CD8-positive, alpha-beta memory T cell (primary cell): ENCODE results near the gene ITGAD. TPM values are rescaled to one million over a fixed set of nuclear protein-coding genes. Genes with fewer than 3 reads are reported as not detected.
A peak's percentile ranks its signal among the peaks of the same experiment; 100 is the strongest.

Source experiments
- CTCF ChIA-PET: fragments of 350-600 bp; sonication (Branson Sonifier 250); formaldehyde crosslinking; loops from one replicate; lab custom pipeline; 2021; ENCODE audit warnings: antibody characterized with exemption; lab: Charles Lee
- POLR2A ChIA-PET: fragments of 350-600 bp; sonication (Branson Sonifier 250); formaldehyde crosslinking; loops from one replicate; lab custom pipeline; 2021; ENCODE audit warnings: antibody characterized with exemption; lab: Charles Lee
- DNase-seq, 5 donors: peaks; one replicate each; pipeline versions ENCODE4 v3.0.0 to v3.0.0-alpha.2; 2020 to 2022; ENCODE audit warnings: mixed read lengths in 1 of 5
- H3K27ac ChIP-seq: one replicate; pipeline ENCODE4 v1.7.0; 2013; ENCODE audit warnings: low read depth, mild to moderate bottlenecking, low read length, moderate library complexity
- H3K27me3 ChIP-seq: 2 replicates; pipeline ENCODE4 v1.7.0; 2013; ENCODE audit warnings: low read length, mild to moderate bottlenecking; ENCODE audit not compliant: insufficient read depth, poor library complexity, severe bottlenecking
- H3K36me3 ChIP-seq: 2 replicates; pipeline ENCODE4 v1.7.0; 2013; ENCODE audit warnings: mild to moderate bottlenecking, low read length, moderate library complexity; ENCODE audit not compliant: insufficient read depth
- H3K4me1 ChIP-seq: 2 replicates; pipeline ENCODE4 v1.7.0; 2013; ENCODE audit warnings: mild to moderate bottlenecking, low read length, moderate library complexity; ENCODE audit not compliant: insufficient read depth
- H3K4me3 ChIP-seq: 2 replicates; pipeline ENCODE4 v1.7.0; 2013; ENCODE audit warnings: mild to moderate bottlenecking, low read length
- H3K9me3 ChIP-seq: 2 replicates; pipeline ENCODE4 v1.7.0; 2013; ENCODE audit warnings: mild to moderate bottlenecking, low read length
- H3K27ac Mint-ChIP-seq, 8 donors: one replicate each; pipeline ENCODE4 v1.8.0; 2020 to 2021; ENCODE audit warnings: mixed read lengths in 8 of 8, mild to moderate bottlenecking in 6 of 8, inconsistent platforms in 3 of 8, moderate library complexity in 3 of 8
- H3K27me3 Mint-ChIP-seq, 2 donors: one replicate each; pipeline ENCODE4 v1.8.0; 2020 to 2021; ENCODE audit warnings: mixed read lengths in 2 of 2, mild to moderate bottlenecking in 1 of 2, moderate library complexity in 1 of 2
- H3K36me3 Mint-ChIP-seq, 3 donors: one replicate each; pipeline ENCODE4 v1.8.0; 2020 to 2021; ENCODE audit warnings: mixed read lengths in 3 of 3, inconsistent platforms in 1 of 3, mild to moderate bottlenecking in 1 of 3
- H3K4me1 Mint-ChIP-seq, 3 donors: one replicate each; pipeline ENCODE4 v1.8.0; 2020 to 2021; ENCODE audit warnings: mixed read lengths in 3 of 3, inconsistent platforms in 1 of 3, mild to moderate bottlenecking in 1 of 3
- H3K4me3 Mint-ChIP-seq, 7 donors: one replicate each; pipeline ENCODE4 v1.8.0; 2020 to 2021; ENCODE audit warnings: mixed read lengths in 7 of 7, mild to moderate bottlenecking in 6 of 7, moderate library complexity in 4 of 7, inconsistent platforms in 2 of 7
- H3K9me3 Mint-ChIP-seq, 5 donors: one replicate each; pipeline ENCODE4 v1.8.0; 2020 to 2022; ENCODE audit warnings: mixed read lengths in 5 of 5, mild to moderate bottlenecking in 3 of 5, moderate library complexity in 2 of 5, inconsistent platforms in 1 of 5
- polyA plus RNA-seq: library from polyadenylated mRNA; unstranded; fragments of 300-500 nt; fragmentation: Illumina TruSeq; gene quantifications from one replicate; pipeline ENCODE4 v1.2.3, GENCODE V29; 2021
- total RNA-seq, 2 experiments: library from RNA; stranded (reverse); gene quantifications; one replicate each; pipeline ENCODE4 v1.2.3, GENCODE V29; 2021

ITGAD gene
- total and polyA plus RNA-seq, 3 experiments from 2014 or later = 0.12 TPM; not detected in 2

DNA sequence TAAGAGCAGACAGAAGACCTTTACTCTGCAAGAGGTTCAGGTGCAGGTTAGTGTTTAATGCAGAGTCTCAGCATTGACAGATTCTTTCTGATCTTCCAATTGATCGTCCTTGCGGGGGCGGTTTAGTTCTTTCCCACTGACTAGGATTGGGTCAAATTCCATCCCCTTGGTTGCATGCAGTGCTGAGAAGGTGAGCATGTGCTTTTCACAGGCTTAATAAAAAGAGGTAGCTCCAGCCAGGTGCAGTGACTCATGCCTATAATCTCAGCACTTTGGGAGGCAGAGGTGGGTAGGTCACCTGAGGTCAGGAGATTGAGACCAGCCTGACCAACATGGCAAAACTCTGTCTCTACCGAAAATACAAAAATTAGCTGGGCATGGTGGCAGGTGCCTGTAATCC is 7.5 kb upstream of the ITGAD start:
- no peak overlapping the region for H3K4me3 ChIP-seq
- no peak overlapping the region for H3K27ac Mint-ChIP-seq
- ChIA-PET POLR2A (no interaction called here), CTCF (interaction anchor here (1.1 to 1.4 kb wide), 2 partner anchors 58 to 243 kb away, joined by 3 to 4 read pairs; no protein-coding TSS in a partner anchor)
- no peak overlapping the region for H3K4me3 Mint-ChIP-seq
- H3K36me3 Mint-ChIP-seq = no peaks in the 10 kb centered on the region
- no peaks in the 10 kb centered on the region for H3K27me3 ChIP-seq
- no peaks in the 10 kb centered on the region for H3K36me3 ChIP-seq
- H3K27me3 Mint-ChIP-seq = peaks cover 0 to 15% of the 10 kb centered on the region in 2 donors
- DNase-seq = no peak
- H3K4me1 Mint-ChIP-seq = peaks cover 9 to 14% (median 13%) of the 10 kb centered on the region in 3 donors
- H3K27ac ChIP-seq = no peak overlapping the region
- no peaks in the 10 kb centered on the region for H3K9me3 ChIP-seq
- no peaks in the 10 kb centered on the region for H3K9me3 Mint-ChIP-seq
- no peaks in the 10 kb centered on the region for H3K4me1 ChIP-seq

DNA sequence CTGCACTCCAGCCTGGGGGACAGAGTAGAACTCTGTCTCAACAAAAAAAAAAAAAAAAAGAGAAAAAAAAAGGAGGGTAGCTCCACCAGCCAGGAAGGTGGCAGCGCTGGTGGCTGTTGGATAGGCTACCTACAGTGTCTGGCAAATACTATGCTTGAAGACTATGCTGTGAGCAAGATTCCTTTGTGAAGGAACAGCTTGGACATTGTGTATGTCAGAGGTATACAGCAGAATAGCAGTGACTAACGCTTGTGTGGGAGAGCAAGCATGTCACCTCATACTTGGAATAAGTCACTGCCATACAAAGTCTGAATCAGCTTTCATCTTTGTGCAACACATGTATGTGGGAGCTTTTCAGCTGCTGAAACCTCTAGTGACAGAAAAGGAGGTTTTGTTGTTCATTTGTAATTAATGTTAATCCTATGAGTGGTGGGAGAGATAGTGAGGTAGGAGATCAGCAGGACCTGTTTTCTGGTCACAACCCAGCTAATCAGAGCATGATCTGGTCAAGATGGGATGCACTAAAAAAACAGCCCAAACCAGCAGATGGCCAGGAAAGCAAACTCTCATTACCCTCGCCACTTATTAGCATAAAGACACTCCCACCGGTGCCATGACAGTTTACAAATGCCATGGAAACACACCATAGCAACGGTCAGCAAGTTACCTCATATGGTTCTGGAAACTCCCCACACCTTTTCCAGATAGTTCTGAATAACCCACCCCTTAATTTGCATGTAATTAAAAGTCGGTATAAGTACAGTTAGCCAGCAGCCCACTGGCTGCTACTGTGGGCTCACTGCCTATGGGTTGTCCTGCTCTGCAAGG is 6.8 kb upstream of the ITGAD start:
- H3K4me1 ChIP-seq = no peaks in the 10 kb centered on the region
- H3K27me3 ChIP-seq = no peaks in the 10 kb centered on the region
- H3K9me3 ChIP-seq = no peaks in the 10 kb centered on the region
- no peak overlapping the region for H3K27ac ChIP-seq
- Mint-ChIP-seq H3K27me3 (peaks cover 0 to 18% of the 10 kb centered on the region in 2 donors), H3K27ac (peak overlapping the region in 1 of 8 donors; percentile 13), H3K4me1 (peaks cover 9 to 14% (median 13%) of the 10 kb centered on the region in 3 donors), H3K9me3 (no peaks in the 10 kb centered on the region), H3K36me3 (no peaks in the 10 kb centered on the region), H3K4me3 (peak overlapping the region in 1 of 7 donors; percentile 55)
- no peaks in the 10 kb centered on the region for H3K36me3 ChIP-seq
- peak in 1 of 5 donors; percentile 29 for DNase-seq
- no peak overlapping the region for H3K4me3 ChIP-seq
- POLR2A ChIA-PET = no interaction called here
- CTCF ChIA-PET = interaction anchor here (0.7 to 1.1 kb wide), 2 partner anchors 56 to 57 kb away, joined by 4 read pairs; partner anchors contain the start of gene ZNF843

DNA sequence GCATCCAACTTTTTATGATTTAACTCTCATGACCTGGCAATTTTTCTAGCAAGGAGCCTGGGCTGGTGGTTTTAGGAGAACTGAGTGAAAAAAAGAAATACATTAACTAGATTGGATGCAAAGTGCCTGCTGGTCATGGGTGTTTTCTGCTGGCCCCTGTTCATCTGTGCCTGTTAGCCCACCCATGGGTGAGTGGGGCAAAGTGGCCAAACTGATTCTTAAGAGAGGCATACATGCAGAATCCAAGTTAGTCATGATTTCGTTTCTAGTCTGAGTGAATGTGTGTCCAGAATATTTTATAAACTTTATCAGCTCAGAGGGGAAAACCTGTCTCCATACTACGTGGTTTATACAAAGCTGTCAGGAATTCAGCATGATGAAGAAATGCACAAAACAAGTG is 4.6 kb upstream of the ITGAD start:
- Mint-ChIP-seq H3K9me3 (no peaks in the 10 kb centered on the region), H3K27ac (no peak overlapping the region), H3K27me3 (peaks cover 2 to 20% of the 10 kb centered on the region in 2 donors), H3K36me3 (no peaks in the 10 kb centered on the region), H3K4me3 (no peak overlapping the region), H3K4me1 (peaks cover 4 to 9% (median 9%) of the 10 kb centered on the region in 3 donors)
- no peak overlapping the region for H3K27ac ChIP-seq
- no peaks in the 10 kb centered on the region for H3K36me3 ChIP-seq
- H3K4me1 ChIP-seq = no peaks in the 10 kb centered on the region
- POLR2A ChIA-PET = no interaction called here
- no peaks in the 10 kb centered on the region for H3K9me3 ChIP-seq
- H3K27me3 ChIP-seq = no peaks in the 10 kb centered on the region
- H3K4me3 ChIP-seq = no peak overlapping the region
- CTCF ChIA-PET = no interaction called here
- no peak for DNase-seq

DNA sequence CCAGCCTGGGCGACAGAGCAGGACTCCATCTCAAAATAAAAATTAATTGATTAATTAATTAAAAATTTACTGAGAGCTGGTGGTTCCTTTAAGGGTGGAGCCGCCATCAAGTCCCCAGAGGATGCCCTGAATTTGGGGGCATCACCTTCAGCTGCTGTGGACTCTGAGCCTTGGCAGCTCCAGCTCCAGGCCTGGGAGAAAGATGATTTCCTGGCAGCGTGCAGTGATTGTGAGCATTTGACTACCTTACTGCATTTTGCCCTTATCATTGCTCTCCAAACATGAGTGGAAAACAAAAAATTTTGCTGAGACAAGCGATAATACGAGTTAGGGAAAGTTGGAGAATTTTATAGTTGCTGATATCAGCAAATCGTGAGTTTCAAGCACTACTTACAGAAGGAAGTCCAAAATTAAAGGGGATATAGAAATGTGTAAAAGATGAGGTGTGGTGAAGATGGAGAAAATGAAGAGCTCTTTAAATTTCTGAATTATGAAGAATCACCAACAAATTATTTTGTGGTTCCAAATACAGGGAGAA is 2.6 kb upstream of the ITGAD start:
- Histone ChIP-seq H3K27me3 (no peaks in the 10 kb centered on the region), H3K9me3 (no peaks in the 10 kb centered on the region), H3K4me3 (no peak overlapping the region), H3K27ac (no peak overlapping the region), H3K4me1 (no peaks in the 10 kb centered on the region), H3K36me3 (no peaks in the 10 kb centered on the region)
- ChIA-PET POLR2A (no interaction called here), CTCF (no interaction called here)
- no peak for DNase-seq
- Mint-ChIP-seq H3K36me3 (no peaks in the 10 kb centered on the region), H3K9me3 (no peaks in the 10 kb centered on the region), H3K27ac (no peak overlapping the region), H3K4me3 (no peak overlapping the region), H3K4me1 (peaks cover 4 to 9% (median 9%) of the 10 kb centered on the region in 3 donors), H3K27me3 (peaks cover 2 to 20% of the 10 kb centered on the region in 2 donors)

DNA sequence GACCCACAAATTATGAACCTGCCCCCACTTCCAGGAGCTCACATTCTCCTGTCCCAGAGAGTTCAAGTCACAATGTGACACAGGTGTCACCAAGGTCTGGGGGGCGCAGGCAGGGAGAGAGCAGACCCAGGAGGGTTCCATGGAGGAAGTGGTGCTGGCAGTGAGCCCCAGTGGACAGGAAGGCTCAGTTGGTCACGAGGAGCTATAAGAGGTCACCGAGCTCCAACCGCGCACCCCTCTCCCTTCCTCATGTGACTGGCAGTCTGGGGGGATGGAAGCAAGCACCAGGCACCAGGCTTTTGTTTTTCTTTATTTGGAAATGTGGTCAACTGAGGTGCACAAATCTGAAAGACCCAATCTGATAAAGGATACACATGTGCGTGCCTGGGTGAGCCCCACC is 2.5 kb downstream of the ITGAD start:
- ChIA-PET CTCF (no interaction called here), POLR2A (no interaction called here)
- H3K27me3 Mint-ChIP-seq = peaks cover 4 to 8% of the 10 kb centered on the region in 2 donors
- no peaks in the 10 kb centered on the region for H3K27me3 ChIP-seq
- DNase-seq = peak in 1 of 5 donors; percentile 29
- H3K4me3 ChIP-seq = no peak overlapping the region
- H3K36me3 ChIP-seq = no peaks in the 10 kb centered on the region
- no peak overlapping the region for H3K4me3 Mint-ChIP-seq
- peaks cover 5 to 11% (median 8%) of the 10 kb centered on the region in 5 donors for H3K9me3 Mint-ChIP-seq
- H3K4me1 ChIP-seq = peaks cover 9% of the 10 kb centered on the region
- H3K27ac ChIP-seq = no peak overlapping the region
- H3K36me3 Mint-ChIP-seq = no peaks in the 10 kb centered on the region
- peaks cover 15 to 24% (median 21%) of the 10 kb centered on the region in 3 donors for H3K4me1 Mint-ChIP-seq
- no peaks in the 10 kb centered on the region for H3K9me3 ChIP-seq
- no peak overlapping the region for H3K27ac Mint-ChIP-seq

DNA sequence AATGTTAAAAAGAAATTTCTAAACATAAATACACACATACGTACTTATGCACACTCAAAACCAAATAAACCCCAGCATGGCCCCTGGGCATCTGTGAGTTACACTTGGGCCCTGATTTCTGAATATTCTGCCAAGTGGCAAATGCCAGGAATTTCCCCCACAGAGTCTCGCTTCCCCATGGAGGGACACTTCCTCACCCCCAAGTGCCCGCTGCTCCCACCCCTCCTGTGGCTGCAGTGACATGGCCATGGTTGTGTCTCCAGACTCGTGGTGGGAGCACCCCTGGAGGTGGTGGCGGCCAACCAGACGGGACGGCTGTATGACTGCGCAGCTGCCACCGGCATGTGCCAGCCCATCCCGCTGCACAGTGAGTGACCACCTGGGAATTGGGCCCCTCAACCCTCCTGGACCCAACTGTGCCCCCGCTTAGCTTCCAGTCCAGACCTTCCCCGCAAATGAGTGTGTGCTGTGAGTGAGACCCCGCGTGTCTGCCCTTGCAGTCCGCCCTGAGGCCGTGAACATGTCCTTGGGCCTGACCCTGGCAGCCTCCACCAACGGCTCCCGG is 4.0 kb downstream of the ITGAD start:
- no peaks in the 10 kb centered on the region for H3K36me3 ChIP-seq

DNA sequence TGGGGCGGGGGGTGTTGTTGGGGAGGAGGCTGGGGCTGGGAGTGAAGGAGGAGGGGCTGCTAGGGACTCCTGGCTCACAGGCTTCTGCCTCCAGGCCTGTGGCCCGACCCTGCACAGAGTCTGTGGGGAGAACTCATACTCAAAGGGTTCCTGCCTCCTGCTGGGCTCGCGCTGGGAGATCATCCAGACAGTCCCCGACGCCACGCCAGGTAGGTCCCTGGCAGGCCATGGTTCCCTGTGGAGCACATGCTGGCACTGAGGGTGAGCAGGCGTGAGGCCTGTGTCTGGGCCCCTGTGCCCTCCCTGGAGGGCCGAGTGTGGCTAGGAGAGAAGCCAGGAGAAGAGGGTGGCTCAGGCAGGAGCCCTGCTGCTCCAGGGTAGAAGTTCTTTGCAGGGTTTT is 4.6 kb downstream of the ITGAD start:
- peaks cover 12% of the 10 kb centered on the region for H3K4me1 ChIP-seq
- no peaks in the 10 kb centered on the region for H3K9me3 ChIP-seq
- no peaks in the 10 kb centered on the region for H3K36me3 ChIP-seq
- CTCF ChIA-PET = no interaction called here
- H3K27me3 ChIP-seq = no peaks in the 10 kb centered on the region
- peaks cover 0 to 4% of the 10 kb centered on the region in 2 donors for H3K27me3 Mint-ChIP-seq
- peaks cover 18 to 36% (median 31%) of the 10 kb centered on the region in 3 donors for H3K4me1 Mint-ChIP-seq
- DNase-seq = peak in 1 of 5 donors; percentile 19
- H3K4me3 ChIP-seq = no peak overlapping the region
- H3K36me3 Mint-ChIP-seq = no peaks in the 10 kb centered on the region
- no peak overlapping the region for H3K27ac ChIP-seq
- no peak overlapping the region for H3K4me3 Mint-ChIP-seq
- no peak overlapping the region for H3K27ac Mint-ChIP-seq
- POLR2A ChIA-PET = no interaction called here
- H3K9me3 Mint-ChIP-seq = peaks cover 5 to 11% (median 8%) of the 10 kb centered on the region in 5 donors

More for the DNA sequence above, 4.0 kb downstream of the ITGAD start:
- H3K9me3 ChIP-seq = no peaks in the 10 kb centered on the region
- Mint-ChIP-seq H3K27ac (peak overlapping the region in 1 of 8 donors; percentile 19), H3K9me3 (peaks cover 5 to 11% (median 8%) of the 10 kb centered on the region in 5 donors), H3K27me3 (peaks cover 4% of the 10 kb centered on the region in 2 donors), H3K36me3 (no peaks in the 10 kb centered on the region), H3K4me1 (peaks cover 15 to 31% (median 28%) of the 10 kb centered on the region in 3 donors), H3K4me3 (no peak overlapping the region)
- DNase-seq = peak in 1 of 5 donors; percentile 41
- H3K27me3 ChIP-seq = no peaks in the 10 kb centered on the region
- H3K4me1 ChIP-seq = peaks cover 9% of the 10 kb centered on the region
- CTCF ChIA-PET = no interaction called here
- H3K4me3 ChIP-seq = no peak overlapping the region
- H3K27ac ChIP-seq = no peak overlapping the region
- POLR2A ChIA-PET = no interaction called here

DNA sequence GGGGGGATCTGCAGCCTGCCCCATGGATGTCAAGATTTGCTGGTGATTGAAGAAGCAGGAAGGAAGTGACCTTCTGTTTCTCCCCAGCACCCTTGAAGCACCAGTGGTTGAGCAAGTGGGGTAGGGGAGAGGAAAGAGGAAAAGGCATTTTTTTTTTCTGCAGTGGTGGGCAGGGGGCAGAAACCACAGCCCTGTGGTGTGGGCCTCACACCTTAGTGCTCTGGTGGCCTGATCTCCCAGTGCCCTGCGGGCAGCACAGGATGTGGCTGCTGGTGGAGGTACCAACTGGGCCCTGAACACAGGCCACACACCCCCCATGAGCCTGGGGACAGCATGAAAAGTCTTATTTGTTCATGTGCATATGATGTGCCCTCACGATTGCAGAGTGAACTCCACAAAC is 7.1 kb downstream of the ITGAD start:
- peaks cover 0 to 2% of the 10 kb centered on the region in 2 donors for H3K27me3 Mint-ChIP-seq
- Histone ChIP-seq H3K4me1 (peaks cover 16% of the 10 kb centered on the region), H3K27me3 (no peaks in the 10 kb centered on the region), H3K36me3 (no peaks in the 10 kb centered on the region), H3K9me3 (no peaks in the 10 kb centered on the region), H3K4me3 (no peak overlapping the region), H3K27ac (no peak overlapping the region)
- ChIA-PET POLR2A (no interaction called here), CTCF (no interaction called here)
- peak overlapping the region in 4 of 7 donors; percentile 5 to 77 (median 65) for H3K4me3 Mint-ChIP-seq
- peaks cover 5 to 11% (median 8%) of the 10 kb centered on the region in 5 donors for H3K9me3 Mint-ChIP-seq
- peaks cover 22 to 40% (median 32%) of the 10 kb centered on the region in 3 donors for H3K4me1 Mint-ChIP-seq
- peak in 2 of 5 donors; percentile 43 to 45 for DNase-seq
- H3K36me3 Mint-ChIP-seq = no peaks in the 10 kb centered on the region
- H3K27ac Mint-ChIP-seq = peak overlapping the region in 6 of 8 donors; percentile 35 to 79 (median 54)
